GM23338 (cell line): Measurements from ENCODE around the gene GRIPAP1. TPM values are rescaled to one million over a fixed set of nuclear protein-coding genes. Genes with fewer than 3 reads are reported as not detected.

Experiments
- ATAC-seq: fragments of 200-7000 bp; cut with Tn5 transposase; 3 replicates; pipeline ENCODE4 v1.9.1; 2020
- DNase-seq: peaks from one replicate; pipeline ENCODE4 v3.0.0-alpha.2; 2015; ENCODE audit warnings: low spot score
- H2AFZ ChIP-seq: fragments of 200-600 bp; sonication (generic); 2 replicates; pipeline ENCODE4 v1.8.0; 2016; ENCODE audit warnings: antibody characterized with exemption, mild to moderate bottlenecking, moderate library complexity
- H3F3A ChIP-seq: fragments of 200-600 bp; sonication (generic); replicated peaks from 2 replicates; pipeline ENCODE4 v1.8.0; 2017; ENCODE audit warnings: antibody characterized with exemption, mixed run types, low read depth
- H3K27ac ChIP-seq: fragments of 200-600 bp; sonication (generic); 2 replicates; pipeline ENCODE4 v1.6.1; 2016; ENCODE audit warnings: low read depth
- H3K27me3 ChIP-seq: fragments of 200-600 bp; sonication (generic); 2 replicates; pipeline ENCODE4 v1.8.0; 2016; ENCODE audit warnings: mild to moderate bottlenecking, mixed run types, moderate library complexity; ENCODE audit not compliant: insufficient read depth
- H3K36me3 ChIP-seq: fragments of 200-600 bp; sonication (generic); 2 replicates; pipeline ENCODE4 v1.8.0; 2016; ENCODE audit warnings: mild to moderate bottlenecking; ENCODE audit not compliant: insufficient read depth
- H3K4me1 ChIP-seq: fragments of 200-600 bp; sonication (generic); 2 replicates; pipeline ENCODE4 v1.8.0; 2016; ENCODE audit warnings: mild to moderate bottlenecking, moderate library complexity; ENCODE audit not compliant: insufficient read depth
- H3K4me2 ChIP-seq: fragments of 200-600 bp; sonication (generic); 2 replicates; pipeline ENCODE4 v1.7.1; 2017; ENCODE audit warnings: mixed run types
- H3K4me3 ChIP-seq: fragments of 200-600 bp; sonication (generic); 2 replicates; pipeline ENCODE4 v1.6.1; 2016; ENCODE audit warnings: mixed run types
- H3K79me2 ChIP-seq: fragments of 200-600 bp; sonication (generic); replicated peaks from 2 replicates; pipeline ENCODE4 v1.8.0; 2017; ENCODE audit warnings: mild to moderate bottlenecking; ENCODE audit not compliant: insufficient read depth
- H3K9me2 ChIP-seq: fragments of 200-600 bp; sonication (generic); 2 replicates; pipeline ENCODE4 v1.8.0; 2017; ENCODE audit not compliant: insufficient read depth
- H4K20me1 ChIP-seq: fragments of 200-600 bp; sonication (generic); replicated peaks from 2 replicates; pipeline ENCODE4 v1.8.0; 2017; ENCODE audit warnings: mild to moderate bottlenecking; ENCODE audit not compliant: insufficient read depth
- H3K27ac Mint-ChIP-seq: 2 replicates; pipeline ENCODE4 v1.8.0; 2020; ENCODE audit warnings: inconsistent platforms, mild to moderate bottlenecking, moderate library complexity, mixed read lengths
- H3K27me3 Mint-ChIP-seq: 3 replicates; pipeline ENCODE4 v1.8.0; 2022; ENCODE audit warnings: low read depth, mild to moderate bottlenecking, moderate library complexity, mixed read lengths, inconsistent platforms; ENCODE audit not compliant: insufficient read depth, poor library complexity
- H3K36me3 Mint-ChIP-seq: 3 replicates; pipeline ENCODE4 v1.8.0; 2021; ENCODE audit warnings: low read depth, mild to moderate bottlenecking, inconsistent platforms, moderate library complexity, mixed read lengths
- H3K4me1 Mint-ChIP-seq: 3 replicates; pipeline ENCODE4 v1.8.0; 2020; ENCODE audit warnings: mild to moderate bottlenecking, inconsistent platforms, mixed read lengths
- H3K4me3 Mint-ChIP-seq: 3 replicates; pipeline ENCODE4 v1.8.0; 2021; ENCODE audit warnings: moderate library complexity, mild to moderate bottlenecking, inconsistent platforms, mixed read lengths
- H3K9me3 Mint-ChIP-seq: 3 replicates; pipeline ENCODE4 v1.8.0; 2020; ENCODE audit warnings: moderate library complexity, mild to moderate bottlenecking, inconsistent platforms, mixed read lengths
- CREB1 ChIP-seq: fragments of 250-450 bp; sonication (Bioruptor Pico); IDR thresholded peaks from 2 replicates; pipeline ENCODE4 v1.5.0; 2020; ENCODE audit warnings: low read depth, mild to moderate bottlenecking, moderate library complexity
- ETS1 ChIP-seq: IDR thresholded peaks from 2 replicates; pipeline ENCODE4 v1.6.1; 2016; ENCODE audit warnings: antibody characterized with exemption
- EZH2 ChIP-seq: fragments of 200-600 bp; sonication (generic); IDR thresholded peaks from one replicate; pipeline ENCODE4 v1.8.0; 2017; ENCODE audit warnings: antibody characterized with exemption, mild to moderate bottlenecking, low read depth; ENCODE audit not compliant: unreplicated experiment
- EZH2phosphoT487 ChIP-seq: fragments of 200-600 bp; sonication (generic); IDR thresholded peaks from one replicate; pipeline ENCODE4 v1.8.1; 2018; ENCODE audit warnings: antibody characterized with exemption; ENCODE audit not compliant: unreplicated experiment
- JUNB ChIP-seq: IDR thresholded peaks from one replicate; pipeline ENCODE4 v1.6.1; 2016; ENCODE audit warnings: antibody characterized with exemption; ENCODE audit not compliant: unreplicated experiment
- NANOG ChIP-seq: IDR thresholded peaks from 2 replicates; pipeline ENCODE4 v1.6.1; 2016; ENCODE audit warnings: antibody characterized with exemption, borderline replicate concordance
- POLR2AphosphoS5 ChIP-seq: IDR thresholded peaks from 2 replicates; pipeline ENCODE4 v1.6.1; 2016; ENCODE audit warnings: antibody characterized with exemption, low read depth
- REST ChIP-seq: IDR thresholded peaks from one replicate; pipeline ENCODE4 v1.6.1; 2018; ENCODE audit warnings: antibody characterized with exemption; ENCODE audit not compliant: unreplicated experiment
- STAT1 ChIP-seq: IDR thresholded peaks from one replicate; pipeline ENCODE4 v1.6.1; 2016; ENCODE audit warnings: antibody characterized with exemption; ENCODE audit not compliant: unreplicated experiment
- ZNF114 ChIP-seq: fragments of 250-450 bp; sonication (Bioruptor Pico); IDR thresholded peaks from 2 replicates; pipeline ENCODE4 v1.5.0; 2020; ENCODE audit warnings: mild to moderate bottlenecking, moderate library complexity
- ZNF331 ChIP-seq: fragments of 250-450 bp; sonication (Bioruptor Pico); IDR thresholded peaks from 2 replicates; pipeline ENCODE4 v1.5.0; 2020; ENCODE audit warnings: low read depth, mild to moderate bottlenecking, moderate library complexity
- polyA plus RNA-seq: library from polyadenylated mRNA; unstranded; fragments of >200 nt; fragmentation: Nextera tagmentation; extraction: Ambion mirVana; gene quantifications from 2 replicates; pipeline ENCODE4 v1.2.1, GENCODE V29; 2016
- total RNA-seq: library from RNA; depleted of rRNA; stranded (reverse); fragments of >200 nt; shearing (Covaris generic); gene quantifications from 2 replicates; pipeline ENCODE4 v1.2.3, GENCODE V29; 2014
- TF ChIP-seq, protein P1 (sequence below): fragments of 250-450 bp; sonication (Bioruptor Pico); IDR thresholded peaks from 2 replicates; pipeline ENCODE4 v1.5.0; 2020; ENCODE audit warnings: mild to moderate bottlenecking, moderate library complexity
- TF ChIP-seq, protein P2 (sequence below), 2 experiments: fragments of 200-600 bp in 1 of 2; sonication (generic) in 1 of 2; conservative IDR thresholded peaks; 2 replicates each; pipeline versions ENCODE4 v1.5.1 to v1.6.1; 2016 to 2017; ENCODE audit warnings: antibody characterized with exemption in 2 of 2, low read depth in 2 of 2, mild to moderate bottlenecking in 2 of 2, moderate library complexity in 1 of 2

GRIPAP1 gene
- total and polyA plus RNA-seq, 2 experiments from 2014 or later, result 39.1 to 62.2 TPM

DNA sequence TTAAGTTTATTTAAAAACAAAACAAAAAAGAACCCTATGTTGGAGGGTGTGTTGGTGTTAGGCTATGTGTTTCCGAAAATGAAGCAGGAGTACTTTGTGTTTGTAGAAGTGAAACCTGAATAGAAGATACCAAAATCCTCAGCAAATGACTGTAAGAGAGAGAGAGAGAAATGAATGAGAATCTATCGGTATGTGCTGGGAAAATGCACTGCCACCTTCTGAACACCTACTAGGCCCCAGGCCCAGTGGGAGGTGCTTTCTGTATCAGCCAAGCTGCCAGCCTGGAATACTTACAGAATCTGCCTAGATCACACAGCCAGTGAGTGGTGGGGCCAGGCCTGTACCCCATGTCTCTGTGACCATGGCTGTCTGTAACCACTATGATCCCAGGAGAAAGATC is 68.3 kb downstream of the GRIPAP1 start:
- H3K27ac Mint-ChIP-seq, result no peak overlapping the region; the same call in 1 of the 2 replicates
- no peak overlapping the region for H3K4me3 Mint-ChIP-seq
- no peaks in the 10 kb centered on the region for H3K9me3 Mint-ChIP-seq
- Histone ChIP-seq H3K4me3 (no peak overlapping the region), H3K79me2 (peaks cover 27% of the 10 kb centered on the region), H3K9me2 (no peaks in the 10 kb centered on the region), H2AFZ (no peak overlapping the region), H3K36me3 (no peaks in the 10 kb centered on the region), H3K4me1 (peaks cover 7% of the 10 kb centered on the region; the same call in 1 of the 2 replicates), H3K27me3 (no peaks in the 10 kb centered on the region), H3K4me2 (no peak overlapping the region), H3F3A (no peaks in the 10 kb centered on the region), H4K20me1 (no peaks in the 10 kb centered on the region), H3K27ac (no peak overlapping the region)
- ATAC-seq (no peak), DNase-seq (no peak)
- H3K4me1 Mint-ChIP-seq, result peaks cover 22% of the 10 kb centered on the region
- no peak for TF ChIP-seq EZH2phosphoT487
- no peak for TF ChIP-seq JUNB
- no peak for TF ChIP-seq STAT1
- no peak for TF ChIP-seq POLR2AphosphoS5
- no peak for TF ChIP-seq ZNF114
- no peak for TF ChIP-seq REST
- TF ChIP-seq, protein P1, sequence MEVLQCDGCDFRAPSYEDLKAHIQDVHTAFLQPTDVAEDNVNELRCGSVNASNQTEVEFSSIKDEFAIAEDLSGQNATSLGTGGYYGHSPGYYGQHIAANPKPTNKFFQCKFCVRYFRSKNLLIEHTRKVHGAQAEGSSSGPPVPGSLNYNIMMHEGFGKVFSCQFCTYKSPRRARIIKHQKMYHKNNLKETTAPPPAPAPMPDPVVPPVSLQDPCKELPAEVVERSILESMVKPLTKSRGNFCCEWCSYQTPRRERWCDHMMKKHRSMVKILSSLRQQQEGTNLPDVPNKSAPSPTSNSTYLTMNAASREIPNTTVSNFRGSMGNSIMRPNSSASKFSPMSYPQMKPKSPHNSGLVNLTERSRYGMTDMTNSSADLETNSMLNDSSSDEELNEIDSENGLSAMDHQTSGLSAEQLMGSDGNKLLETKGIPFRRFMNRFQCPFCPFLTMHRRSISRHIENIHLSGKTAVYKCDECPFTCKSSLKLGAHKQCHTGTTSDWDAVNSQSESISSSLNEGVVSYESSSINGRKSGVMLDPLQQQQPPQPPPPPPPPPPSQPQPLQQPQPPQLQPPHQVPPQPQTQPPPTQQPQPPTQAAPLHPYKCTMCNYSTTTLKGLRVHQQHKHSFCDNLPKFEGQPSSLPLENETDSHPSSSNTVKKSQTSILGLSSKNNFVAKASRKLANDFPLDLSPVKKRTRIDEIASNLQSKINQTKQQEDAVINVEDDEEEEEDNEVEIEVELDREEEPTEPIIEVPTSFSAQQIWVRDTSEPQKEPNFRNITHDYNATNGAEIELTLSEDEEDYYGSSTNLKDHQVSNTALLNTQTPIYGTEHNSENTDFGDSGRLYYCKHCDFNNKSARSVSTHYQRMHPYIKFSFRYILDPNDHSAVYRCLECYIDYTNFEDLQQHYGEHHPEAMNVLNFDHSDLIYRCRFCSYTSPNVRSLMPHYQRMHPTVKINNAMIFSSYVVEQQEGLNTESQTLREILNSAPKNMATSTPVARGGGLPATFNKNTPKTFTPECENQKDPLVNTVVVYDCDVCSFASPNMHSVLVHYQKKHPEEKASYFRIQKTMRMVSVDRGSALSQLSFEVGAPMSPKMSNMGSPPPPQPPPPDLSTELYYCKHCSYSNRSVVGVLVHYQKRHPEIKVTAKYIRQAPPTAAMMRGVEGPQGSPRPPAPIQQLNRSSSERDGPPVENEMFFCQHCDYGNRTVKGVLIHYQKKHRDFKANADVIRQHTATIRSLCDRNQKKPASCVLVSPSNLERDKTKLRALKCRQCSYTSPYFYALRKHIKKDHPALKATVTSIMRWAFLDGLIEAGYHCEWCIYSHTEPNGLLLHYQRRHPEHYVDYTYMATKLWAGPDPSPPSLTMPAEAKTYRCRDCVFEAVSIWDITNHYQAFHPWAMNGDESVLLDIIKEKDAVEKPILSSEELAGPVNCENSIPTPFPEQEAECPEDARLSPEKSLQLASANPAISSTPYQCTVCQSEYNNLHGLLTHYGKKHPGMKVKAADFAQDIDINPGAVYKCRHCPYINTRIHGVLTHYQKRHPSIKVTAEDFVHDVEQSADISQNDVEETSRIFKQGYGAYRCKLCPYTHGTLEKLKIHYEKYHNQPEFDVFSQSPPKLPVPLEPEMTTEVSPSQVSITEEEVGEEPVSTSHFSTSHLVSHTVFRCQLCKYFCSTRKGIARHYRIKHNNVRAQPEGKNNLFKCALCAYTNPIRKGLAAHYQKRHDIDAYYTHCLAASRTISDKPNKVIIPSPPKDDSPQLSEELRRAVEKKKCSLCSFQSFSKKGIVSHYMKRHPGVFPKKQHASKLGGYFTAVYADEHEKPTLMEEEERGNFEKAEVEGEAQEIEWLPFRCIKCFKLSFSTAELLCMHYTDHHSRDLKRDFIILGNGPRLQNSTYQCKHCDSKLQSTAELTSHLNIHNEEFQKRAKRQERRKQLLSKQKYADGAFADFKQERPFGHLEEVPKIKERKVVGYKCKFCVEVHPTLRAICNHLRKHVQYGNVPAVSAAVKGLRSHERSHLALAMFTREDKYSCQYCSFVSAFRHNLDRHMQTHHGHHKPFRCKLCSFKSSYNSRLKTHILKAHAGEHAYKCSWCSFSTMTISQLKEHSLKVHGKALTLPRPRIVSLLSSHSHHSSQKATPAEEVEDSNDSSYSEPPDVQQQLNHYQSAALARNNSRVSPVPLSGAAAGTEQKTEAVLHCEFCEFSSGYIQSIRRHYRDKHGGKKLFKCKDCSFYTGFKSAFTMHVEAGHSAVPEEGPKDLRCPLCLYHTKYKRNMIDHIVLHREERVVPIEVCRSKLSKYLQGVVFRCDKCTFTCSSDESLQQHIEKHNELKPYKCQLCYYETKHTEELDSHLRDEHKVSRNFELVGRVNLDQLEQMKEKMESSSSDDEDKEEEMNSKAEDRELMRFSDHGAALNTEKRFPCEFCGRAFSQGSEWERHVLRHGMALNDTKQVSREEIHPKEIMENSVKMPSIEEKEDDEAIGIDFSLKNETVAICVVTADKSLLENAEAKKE (CRISPR knock-in tag), result no peak
- TF ChIP-seq ZNF331 (CRISPR knock-in tag), result no peak
- no peak for TF ChIP-seq NANOG
- TF ChIP-seq CREB1 (CRISPR knock-in tag), result no peak
- TF ChIP-seq, protein P2, sequence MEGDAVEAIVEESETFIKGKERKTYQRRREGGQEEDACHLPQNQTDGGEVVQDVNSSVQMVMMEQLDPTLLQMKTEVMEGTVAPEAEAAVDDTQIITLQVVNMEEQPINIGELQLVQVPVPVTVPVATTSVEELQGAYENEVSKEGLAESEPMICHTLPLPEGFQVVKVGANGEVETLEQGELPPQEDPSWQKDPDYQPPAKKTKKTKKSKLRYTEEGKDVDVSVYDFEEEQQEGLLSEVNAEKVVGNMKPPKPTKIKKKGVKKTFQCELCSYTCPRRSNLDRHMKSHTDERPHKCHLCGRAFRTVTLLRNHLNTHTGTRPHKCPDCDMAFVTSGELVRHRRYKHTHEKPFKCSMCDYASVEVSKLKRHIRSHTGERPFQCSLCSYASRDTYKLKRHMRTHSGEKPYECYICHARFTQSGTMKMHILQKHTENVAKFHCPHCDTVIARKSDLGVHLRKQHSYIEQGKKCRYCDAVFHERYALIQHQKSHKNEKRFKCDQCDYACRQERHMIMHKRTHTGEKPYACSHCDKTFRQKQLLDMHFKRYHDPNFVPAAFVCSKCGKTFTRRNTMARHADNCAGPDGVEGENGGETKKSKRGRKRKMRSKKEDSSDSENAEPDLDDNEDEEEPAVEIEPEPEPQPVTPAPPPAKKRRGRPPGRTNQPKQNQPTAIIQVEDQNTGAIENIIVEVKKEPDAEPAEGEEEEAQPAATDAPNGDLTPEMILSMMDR (conservative IDR thresholded peaks at IDR 0.05; ENCODE audit: low read depth in 2 of 2), result no peak
- no peak for TF ChIP-seq ETS1
- no peak for TF ChIP-seq EZH2
- peaks cover 54% of the 10 kb centered on the region for H3K36me3 Mint-ChIP-seq
- peaks cover 13% of the 10 kb centered on the region for H3K27me3 Mint-ChIP-seq
